Activated gamma-delta T cell (primary cell): Measurements from ENCODE around the gene APC2.
"Not testable (repeated sequence)": the region's sequence is repeated elsewhere in the genome, so short reads cannot be mapped to it uniquely, and the experiment has no call there.

Source experiments
- DNase-seq: peaks from one replicate; lab custom pipeline; 2025; lab: John Stamatoyannopoulos, UW

Gene APC2

GRCh38 chr19:1416014-1416841 is 33.7 kb upstream of the APC2 start:
- DNase-seq, result no peak

GRCh38 chr19:1417145-1417544 is 32.8 kb upstream of the APC2 start:
- DNase-seq, result no peak

GRCh38 chr19:1417681-1418495 is 32.0 kb upstream of the APC2 start:
- DNase-seq, result no peak

GRCh38 chr19:1418496-1418775 is 31.5 kb upstream of the APC2 start:
- no peak for DNase-seq

GRCh38 chr19:1418951-1419738 is 30.8 kb upstream of the APC2 start:
- DNase-seq, result no peak

- DNase-seq, result not testable (repeated sequence)
These were observed 29.8 kb upstream of the APC2 start for GRCh38 chr19:1420085-1420484.

- DNase-seq, result no peak
These were observed 29.3 kb upstream of the APC2 start for GRCh38 chr19:1420590-1420989.

- DNase-seq, result no peak
These were observed 28.5 kb upstream of the APC2 start for GRCh38 chr19:1421218-1421957.

- no peak for DNase-seq
These were observed 28.0 kb upstream of the APC2 start for GRCh38 chr19:1421958-1422305.

- no peak for DNase-seq
These were observed 27.6 kb upstream of the APC2 start for GRCh38 chr19:1422360-1422759.

- no peak for DNase-seq
These were observed 27.0 kb upstream of the APC2 start for GRCh38 chr19:1422943-1423342.

- DNase-seq, result no peak
These were observed 26.3 kb upstream of the APC2 start for GRCh38 chr19:1423436-1424191.

- DNase-seq, result no peak
These were observed 25.5 kb upstream of the APC2 start for GRCh38 chr19:1424192-1424955.

- no peak for DNase-seq
These were observed 24.7 kb upstream of the APC2 start for GRCh38 chr19:1425102-1425837.

- DNase-seq, result no peak
These were observed 24.0 kb upstream of the APC2 start for GRCh38 chr19:1425902-1426301.

- no peak for DNase-seq
These were observed 23.2 kb upstream of the APC2 start for GRCh38 chr19:1426736-1427135.

GRCh38 chr19:1427221-1427920 is 22.6 kb upstream of the APC2 start:
- no peak for DNase-seq

GRCh38 chr19:1428738-1429391 is 21.1 kb upstream of the APC2 start:
- no peak for DNase-seq

- no peak for DNase-seq
These were observed 20.2 kb upstream of the APC2 start for GRCh38 chr19:1429750-1430149.
